ENCODE data around the gene C4orf50.

The C4orf50 gene

GRCh38 chr4:5906191-5906590 is 112.0 kb downstream of the C4orf50 start:
- Histone ChIP-seq H3K4me2 (ENCODE audit: low read length) (no peak overlapping the region), H4K20me1 (ENCODE audit: insufficient read depth, low read length) (no peaks in the 10 kb centered on the region), H3K27me3 (ENCODE audit: insufficient read depth, low read length) (no peaks in the 10 kb centered on the region)

GRCh38 chr4:5905714-5906113 is 112.5 kb downstream of the C4orf50 start:
- no peaks in the 10 kb centered on the region for H3K27me3 ChIP-seq (ENCODE audit: insufficient read depth, low read length)
- H3K4me3 ChIP-seq (ENCODE audit: low read depth, low read length, poor library complexity, severe bottlenecking) = no peak overlapping the region
- no peaks in the 10 kb centered on the region for H4K20me1 ChIP-seq (ENCODE audit: insufficient read depth, low read length)
- H3K27ac ChIP-seq (ENCODE audit: low read depth, low read length, poor library complexity, severe bottlenecking) = no peak overlapping the region
- H3K9me3 ChIP-seq (ENCODE audit: low read length) = no peaks in the 10 kb centered on the region
- no peak overlapping the region for H3K4me2 ChIP-seq (ENCODE audit: low read length)
- no peak overlapping the region for H2AFZ ChIP-seq (ENCODE audit: low read length)
- no peaks in the 10 kb centered on the region for H3K79me2 ChIP-seq (ENCODE audit: insufficient read depth, low read length)
- no peaks in the 10 kb centered on the region for H3K36me3 ChIP-seq (ENCODE audit: insufficient read depth, low read length)
- H3F3A ChIP-seq (ENCODE audit: insufficient read depth, low read length) = no peaks in the 10 kb centered on the region
- H3K9me2 ChIP-seq (ENCODE audit: low read depth, low read length) = no peaks in the 10 kb centered on the region
- H3K4me1 ChIP-seq (ENCODE audit: insufficient read depth, low read length, severe bottlenecking) = no peaks in the 10 kb centered on the region
- H3K9ac ChIP-seq (ENCODE audit: low read length) = no peak overlapping the region
- no peak for TF ChIP-seq EZH2 (IDR thresholded peaks at IDR 0.05; ENCODE audit: borderline replicate concordance, low read length)
- no peak for TF ChIP-seq CTCF (IDR thresholded peaks at IDR 0.05; ENCODE audit: low read length)

More at GRCh38 chr4:5906191-5906590, 112.0 kb downstream of the C4orf50 start:
- Histone ChIP-seq H3K9ac (ENCODE audit: low read length) (no peak overlapping the region), H3K4me1 (ENCODE audit: insufficient read depth, low read length, severe bottlenecking) (no peaks in the 10 kb centered on the region), H2AFZ (ENCODE audit: low read length) (no peak overlapping the region), H3K9me2 (ENCODE audit: low read depth, low read length) (no peaks in the 10 kb centered on the region), H3K36me3 (ENCODE audit: insufficient read depth, low read length) (no peaks in the 10 kb centered on the region), H3K4me3 (ENCODE audit: low read depth, low read length, poor library complexity, severe bottlenecking) (no peak overlapping the region), H3F3A (ENCODE audit: insufficient read depth, low read length) (no peaks in the 10 kb centered on the region), H3K79me2 (ENCODE audit: insufficient read depth, low read length) (no peaks in the 10 kb centered on the region), H3K27ac (ENCODE audit: low read depth, low read length, poor library complexity, severe bottlenecking) (no peak overlapping the region), H3K9me3 (ENCODE audit: low read length) (no peaks in the 10 kb centered on the region)
- TF ChIP-seq CTCF (IDR thresholded peaks at IDR 0.05; ENCODE audit: low read length) = no peak
- no peak for TF ChIP-seq EZH2 (IDR thresholded peaks at IDR 0.05; ENCODE audit: borderline replicate concordance, low read length)

GRCh38 chr4:5900844-5901243 is 117.4 kb downstream of the C4orf50 start:
- H3K27ac ChIP-seq (ENCODE audit: low read depth, low read length, poor library complexity, severe bottlenecking) = no peak overlapping the region
- H3K36me3 ChIP-seq (ENCODE audit: insufficient read depth, low read length) = no peaks in the 10 kb centered on the region
- no peaks in the 10 kb centered on the region for H3K9me2 ChIP-seq (ENCODE audit: low read depth, low read length)
- H3K4me2 ChIP-seq (ENCODE audit: low read length) = no peak overlapping the region
- TF ChIP-seq CTCF (IDR thresholded peaks at IDR 0.05; ENCODE audit: low read length) (no peak), EZH2 (IDR thresholded peaks at IDR 0.05; ENCODE audit: borderline replicate concordance, low read length) (no peak)
- no peak overlapping the region for H3K4me3 ChIP-seq (ENCODE audit: low read depth, low read length, poor library complexity, severe bottlenecking)
- no peaks in the 10 kb centered on the region for H3K27me3 ChIP-seq (ENCODE audit: insufficient read depth, low read length)
- no peak overlapping the region for H3K9ac ChIP-seq (ENCODE audit: low read length)
- H3K79me2 ChIP-seq (ENCODE audit: insufficient read depth, low read length) = no peaks in the 10 kb centered on the region
- no peaks in the 10 kb centered on the region for H3K9me3 ChIP-seq (ENCODE audit: low read length)
- H4K20me1 ChIP-seq (ENCODE audit: insufficient read depth, low read length) = no peaks in the 10 kb centered on the region
- no peaks in the 10 kb centered on the region for H3K4me1 ChIP-seq (ENCODE audit: insufficient read depth, low read length, severe bottlenecking)
- H2AFZ ChIP-seq (ENCODE audit: low read length) = no peak overlapping the region
- no peaks in the 10 kb centered on the region for H3F3A ChIP-seq (ENCODE audit: insufficient read depth, low read length)

Measured in OCI-LY1 (cell line).